Suprapubic skin (tissue), 4 donors: Measurements from ENCODE around the gene GMPPB.

Experiments
- CTCF ChIP-seq, 2 donors: fragments of 200-600 bp in 1 of 2; fragments of 450-650 bp in 1 of 2; sonication (generic) in 1 of 2; IDR thresholded peaks; one replicate each; pipeline ENCODE4 v1.5.1; 2016 to 2019; ENCODE audit warnings: antibody characterized with exemption in 2 of 2, mild to moderate bottlenecking in 1 of 2, moderate library complexity in 1 of 2
- EP300 ChIP-seq: sonication (generic); formaldehyde crosslinking; IDR thresholded peaks from one replicate; pipeline ENCODE4 v1.6.1; 2017; ENCODE audit warnings: antibody characterized with exemption
- POLR2A ChIP-seq, 2 donors: fragments of 450-650 bp; IDR thresholded peaks; one replicate each; pipeline ENCODE4 v1.6.1; 2017; ENCODE audit warnings: antibody characterized with exemption in 2 of 2, mild to moderate bottlenecking in 2 of 2, moderate library complexity in 2 of 2
- POLR2AphosphoS5 ChIP-seq, 3 donors: sonication (generic); formaldehyde crosslinking; IDR thresholded peaks; one replicate each; pipeline ENCODE4 v1.6.1; 2017; ENCODE audit warnings: antibody characterized with exemption in 3 of 3

DNA sequence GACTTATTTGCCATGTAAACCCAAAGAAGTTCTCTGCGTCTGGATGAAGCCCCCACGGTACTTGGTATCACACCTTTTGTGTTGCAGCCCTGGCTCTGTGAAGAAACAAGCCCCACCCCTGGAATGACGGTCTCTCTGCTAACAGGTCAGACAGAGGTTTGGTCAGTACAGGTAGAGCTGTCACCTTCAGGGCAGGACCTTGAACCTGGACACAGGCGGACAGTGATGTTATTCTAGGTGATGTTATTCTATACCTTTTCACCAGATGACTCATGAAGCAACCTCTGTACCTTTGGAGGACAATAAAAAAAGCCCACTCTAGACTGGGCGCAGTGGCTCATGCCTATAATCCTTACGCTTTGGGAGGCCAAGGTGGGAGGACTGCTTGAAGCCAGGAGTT, 11.0 kb upstream of the GMPPB start:
- no peak for TF ChIP-seq CTCF (IDR thresholded peaks at IDR 0.05)
- TF ChIP-seq POLR2AphosphoS5 (IDR thresholded peaks at IDR 0.05): no peak
- TF ChIP-seq POLR2A (IDR thresholded peaks at IDR 0.05): no peak
- no peak for TF ChIP-seq EP300
